Upper lobe of left lung (tissue), 4 donors: ENCODE results near the gene FUT4.

Source experiments
- EP300 ChIP-seq, 4 donors: sonication (generic); formaldehyde crosslinking; IDR thresholded peaks; one replicate each; pipeline ENCODE4 v1.5.1; 2017; ENCODE audit warnings: antibody characterized with exemption in 4 of 4, control low read depth in 2 of 4
- POLR2A ChIP-seq, 4 donors: fragments of 450-650 bp; IDR thresholded peaks; one replicate each; pipeline ENCODE4 v1.5.1; 2016 to 2017; ENCODE audit warnings: antibody characterized with exemption in 4 of 4, mild to moderate bottlenecking in 2 of 4
- POLR2AphosphoS5 ChIP-seq, 2 donors: sonication (generic); formaldehyde crosslinking; IDR thresholded peaks; one replicate each; pipeline ENCODE4 v1.5.1; 2017; ENCODE audit warnings: antibody characterized with exemption in 2 of 2
- TF ChIP-seq, protein P1 (sequence below), 6 experiments: fragments of 450-650 bp in 4 of 6; fragments of 200-600 bp in 2 of 6; sonication (generic) in 2 of 6; IDR thresholded peaks; one replicate each; pipeline ENCODE4 v1.5.1; 2016 to 2019; ENCODE audit warnings: antibody characterized with exemption in 6 of 6

DNA sequence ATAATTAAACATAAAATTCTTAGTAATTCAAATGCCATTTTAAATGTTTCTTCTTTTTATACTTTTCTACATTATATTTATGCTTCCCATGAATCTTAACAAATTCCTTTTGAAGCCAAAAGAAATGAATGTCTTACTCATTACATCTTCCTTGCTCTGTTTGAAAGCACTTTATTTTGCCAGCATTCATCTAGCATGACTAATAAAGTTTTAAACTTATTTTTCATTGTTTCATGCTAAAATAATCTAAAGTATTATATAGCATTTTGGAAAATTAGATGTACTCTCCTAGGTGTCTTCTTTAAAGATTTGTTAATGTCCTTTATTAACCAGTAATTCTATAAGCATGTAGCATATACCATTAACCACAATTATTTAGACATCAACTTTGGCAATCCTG is 13.7 kb downstream of the FUT4 start:
- TF ChIP-seq POLR2A (IDR thresholded peaks at IDR 0.05) (no peak), POLR2AphosphoS5 (IDR thresholded peaks at IDR 0.05) (no peak), EP300 (IDR thresholded peaks at IDR 0.05) (no peak)
- TF ChIP-seq, protein P1, sequence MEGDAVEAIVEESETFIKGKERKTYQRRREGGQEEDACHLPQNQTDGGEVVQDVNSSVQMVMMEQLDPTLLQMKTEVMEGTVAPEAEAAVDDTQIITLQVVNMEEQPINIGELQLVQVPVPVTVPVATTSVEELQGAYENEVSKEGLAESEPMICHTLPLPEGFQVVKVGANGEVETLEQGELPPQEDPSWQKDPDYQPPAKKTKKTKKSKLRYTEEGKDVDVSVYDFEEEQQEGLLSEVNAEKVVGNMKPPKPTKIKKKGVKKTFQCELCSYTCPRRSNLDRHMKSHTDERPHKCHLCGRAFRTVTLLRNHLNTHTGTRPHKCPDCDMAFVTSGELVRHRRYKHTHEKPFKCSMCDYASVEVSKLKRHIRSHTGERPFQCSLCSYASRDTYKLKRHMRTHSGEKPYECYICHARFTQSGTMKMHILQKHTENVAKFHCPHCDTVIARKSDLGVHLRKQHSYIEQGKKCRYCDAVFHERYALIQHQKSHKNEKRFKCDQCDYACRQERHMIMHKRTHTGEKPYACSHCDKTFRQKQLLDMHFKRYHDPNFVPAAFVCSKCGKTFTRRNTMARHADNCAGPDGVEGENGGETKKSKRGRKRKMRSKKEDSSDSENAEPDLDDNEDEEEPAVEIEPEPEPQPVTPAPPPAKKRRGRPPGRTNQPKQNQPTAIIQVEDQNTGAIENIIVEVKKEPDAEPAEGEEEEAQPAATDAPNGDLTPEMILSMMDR (IDR thresholded peaks at IDR 0.05) = no peak
